Measurements from ENCODE around the gene DISC1.

DNA sequence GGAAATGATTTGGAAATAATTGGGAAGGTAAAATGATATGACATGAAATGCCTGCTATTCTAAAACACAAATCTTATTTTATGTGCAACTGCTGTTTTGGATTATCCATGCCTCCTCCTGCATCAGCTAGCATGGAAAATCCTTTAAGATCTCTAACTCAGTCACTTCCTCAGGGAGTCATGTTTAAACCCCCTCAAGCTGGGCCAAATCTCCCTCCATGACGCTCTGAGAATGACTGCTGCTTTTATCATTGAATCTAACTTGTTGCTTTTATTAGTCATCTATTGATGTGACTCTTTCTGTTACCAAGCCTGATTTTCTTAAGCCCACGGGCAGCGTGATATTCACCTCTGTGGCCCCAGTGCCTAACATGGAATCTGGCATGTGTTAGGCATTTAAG lies 324.8 kb downstream of the DISC1 start:
- TF ChIP-seq TAF1 (CRISPR knock-in tag; IDR thresholded peaks at IDR 0.05) (no peak), ZNF660 (CRISPR knock-in tag; IDR thresholded peaks at IDR 0.05; ENCODE audit: borderline replicate concordance, low read depth) (no peak), AGO2 (optimal IDR thresholded peaks at IDR 0.05; ENCODE audit: low read depth, low read length) (no peak)
- TF ChIP-seq, protein P1, sequence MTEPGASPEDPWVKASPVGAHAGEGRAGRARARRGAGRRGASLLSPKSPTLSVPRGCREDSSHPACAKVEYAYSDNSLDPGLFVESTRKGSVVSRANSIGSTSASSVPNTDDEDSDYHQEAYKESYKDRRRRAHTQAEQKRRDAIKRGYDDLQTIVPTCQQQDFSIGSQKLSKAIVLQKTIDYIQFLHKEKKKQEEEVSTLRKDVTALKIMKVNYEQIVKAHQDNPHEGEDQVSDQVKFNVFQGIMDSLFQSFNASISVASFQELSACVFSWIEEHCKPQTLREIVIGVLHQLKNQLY (CRISPR knock-in tag; IDR thresholded peaks at IDR 0.05), result no peak
- TF ChIP-seq, protein P2, sequence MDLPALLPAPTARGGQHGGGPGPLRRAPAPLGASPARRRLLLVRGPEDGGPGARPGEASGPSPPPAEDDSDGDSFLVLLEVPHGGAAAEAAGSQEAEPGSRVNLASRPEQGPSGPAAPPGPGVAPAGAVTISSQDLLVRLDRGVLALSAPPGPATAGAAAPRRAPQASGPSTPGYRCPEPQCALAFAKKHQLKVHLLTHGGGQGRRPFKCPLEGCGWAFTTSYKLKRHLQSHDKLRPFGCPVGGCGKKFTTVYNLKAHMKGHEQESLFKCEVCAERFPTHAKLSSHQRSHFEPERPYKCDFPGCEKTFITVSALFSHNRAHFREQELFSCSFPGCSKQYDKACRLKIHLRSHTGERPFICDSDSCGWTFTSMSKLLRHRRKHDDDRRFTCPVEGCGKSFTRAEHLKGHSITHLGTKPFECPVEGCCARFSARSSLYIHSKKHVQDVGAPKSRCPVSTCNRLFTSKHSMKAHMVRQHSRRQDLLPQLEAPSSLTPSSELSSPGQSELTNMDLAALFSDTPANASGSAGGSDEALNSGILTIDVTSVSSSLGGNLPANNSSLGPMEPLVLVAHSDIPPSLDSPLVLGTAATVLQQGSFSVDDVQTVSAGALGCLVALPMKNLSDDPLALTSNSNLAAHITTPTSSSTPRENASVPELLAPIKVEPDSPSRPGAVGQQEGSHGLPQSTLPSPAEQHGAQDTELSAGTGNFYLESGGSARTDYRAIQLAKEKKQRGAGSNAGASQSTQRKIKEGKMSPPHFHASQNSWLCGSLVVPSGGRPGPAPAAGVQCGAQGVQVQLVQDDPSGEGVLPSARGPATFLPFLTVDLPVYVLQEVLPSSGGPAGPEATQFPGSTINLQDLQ (CRISPR knock-in tag; IDR thresholded peaks at IDR 0.05), result no peak
- TF ChIP-seq, protein P3, sequence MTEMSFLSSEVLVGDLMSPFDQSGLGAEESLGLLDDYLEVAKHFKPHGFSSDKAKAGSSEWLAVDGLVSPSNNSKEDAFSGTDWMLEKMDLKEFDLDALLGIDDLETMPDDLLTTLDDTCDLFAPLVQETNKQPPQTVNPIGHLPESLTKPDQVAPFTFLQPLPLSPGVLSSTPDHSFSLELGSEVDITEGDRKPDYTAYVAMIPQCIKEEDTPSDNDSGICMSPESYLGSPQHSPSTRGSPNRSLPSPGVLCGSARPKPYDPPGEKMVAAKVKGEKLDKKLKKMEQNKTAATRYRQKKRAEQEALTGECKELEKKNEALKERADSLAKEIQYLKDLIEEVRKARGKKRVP (CRISPR knock-in tag; IDR thresholded peaks at IDR 0.05), result no peak
